H1 (cell line): ENCODE results near the gene CHAC1. TPM values are rescaled to one million over a fixed set of nuclear protein-coding genes. Genes with fewer than 3 reads are reported as not detected.

Source experiments
- CTCF ChIA-PET: fragments of 300-600 bp; sonication (Branson Sonifier 250); formaldehyde crosslinking; loops from one replicate; lab custom pipeline; 2021; ENCODE audit not compliant: partially characterized antibody; lab: Charles Lee
- POLR2A ChIA-PET: fragments of 300-600 bp; sonication (Branson Sonifier 250); formaldehyde crosslinking; loops from one replicate; lab custom pipeline; 2021; ENCODE audit warnings: inconsistent platforms; ENCODE audit not compliant: partially characterized antibody; lab: Charles Lee
- DNase-seq, 2 experiments: peaks; one replicate each; pipeline versions ENCODE4 v3.0.0 to v3.0.0-alpha.2; 2010 to 2022; ENCODE audit warnings: low spot score in 2 of 2, low read depth in 1 of 2, mixed read lengths in 1 of 2
- FAIRE-seq: peaks from 2 replicates; lab custom pipeline; 2011; peaks lifted over from hg19 to GRCh38; lab: Jason Lieb, UNC
- H2AFZ ChIP-seq: 2 replicates; pipeline ENCODE4 v1.8.1; 2012; ENCODE audit warnings: low read length, inconsistent platforms
- H2AK5ac ChIP-seq: 2 replicates; pipeline ENCODE4 v1.6.1; 2013; ENCODE audit warnings: low read depth, low read length
- H2BK120ac ChIP-seq: replicated peaks from 2 replicates; pipeline ENCODE3; 2013; ENCODE audit warnings: low read depth, low read length, inconsistent platforms
- H2BK12ac ChIP-seq: 2 replicates; pipeline ENCODE4 v1.6.1; 2013; ENCODE audit warnings: low read depth, low read length
- H2BK15ac ChIP-seq: 2 replicates; pipeline ENCODE4 v1.6.1; 2013; ENCODE audit warnings: low read length
- H2BK20ac ChIP-seq: 2 replicates; pipeline ENCODE4 v1.6.1; 2013; ENCODE audit warnings: low read length
- H2BK5ac ChIP-seq: 2 replicates; pipeline ENCODE4 v1.6.1; 2013; ENCODE audit warnings: low read depth, low read length
- H3K14ac ChIP-seq: 2 replicates; pipeline ENCODE4 v1.6.1; 2013; ENCODE audit warnings: inconsistent platforms; ENCODE audit not compliant: insufficient read length
- H3K18ac ChIP-seq: 2 replicates; pipeline ENCODE4 v1.6.1; 2013; ENCODE audit warnings: low read length; ENCODE audit errors: extremely low read depth
- H3K23ac ChIP-seq: 2 replicates; pipeline ENCODE4 v1.6.1; 2013; ENCODE audit warnings: inconsistent platforms; ENCODE audit not compliant: insufficient read length
- H3K23me2 ChIP-seq: 2 replicates; pipeline ENCODE4 v1.6.1; 2013; ENCODE audit warnings: low read depth, low read length
- H3K27ac ChIP-seq: 2 replicates; pipeline ENCODE4 v1.6.1; 2011; ENCODE audit warnings: low read depth, low read length, inconsistent platforms
- H3K27me3 ChIP-seq, 4 experiments: replicated peaks in 1 of 4; 1 replicate in 1 of 4; 2 replicates in 3 of 4; pipeline versions ENCODE4 v1.6.1 to v1.8.1; 2011 to 2013; ENCODE audit warnings: low read length in 3 of 4, mild to moderate bottlenecking in 3 of 4, inconsistent platforms in 2 of 4, mixed read lengths in 2 of 4, moderate library complexity in 1 of 4; ENCODE audit not compliant: control insufficient read depth in 3 of 4, insufficient read depth in 3 of 4; ENCODE audit errors: extremely low read depth in 1 of 4
- H3K36me3 ChIP-seq, 4 experiments: 2 replicates each; pipeline versions ENCODE4 v1.6.1 to v1.8.1; 2011 to 2013; ENCODE audit warnings: mild to moderate bottlenecking in 4 of 4, low read length in 3 of 4, moderate library complexity in 2 of 4, control low read depth in 1 of 4, inconsistent platforms in 1 of 4; ENCODE audit not compliant: insufficient read depth in 4 of 4, control insufficient read depth in 2 of 4
- H3K4ac ChIP-seq: replicated peaks from 2 replicates; pipeline ENCODE3; 2013; ENCODE audit warnings: low read length, low read depth, mixed read lengths, inconsistent platforms; ENCODE audit not compliant: insufficient read length
- H3K4me1 ChIP-seq, 4 experiments: replicated peaks in 1 of 4; 1 replicate in 1 of 4; 2 replicates in 3 of 4; pipeline versions ENCODE4 v1.6.1 to v1.8.1; 2011 to 2013; ENCODE audit warnings: low read length in 3 of 4, inconsistent platforms in 2 of 4, mixed read lengths in 1 of 4; ENCODE audit not compliant: insufficient read depth in 4 of 4, control insufficient read depth in 3 of 4
- H3K4me2 ChIP-seq, 2 experiments: 2 replicates each; pipeline versions ENCODE4 v1.6.1 to v1.8.1; 2011 to 2013; ENCODE audit warnings: low read depth in 2 of 2, low read length in 2 of 2, control low read depth in 1 of 2, inconsistent platforms in 1 of 2, mild to moderate bottlenecking in 1 of 2; ENCODE audit not compliant: insufficient read depth in 1 of 2
- H3K4me3 ChIP-seq, 4 experiments: fragments of 200-600, 300-600 bp in 1 of 4; sonication (generic), shearing (Covaris generic), sonication (Bioruptor Twin) in 1 of 4; 2 replicates each; pipeline versions ENCODE4 v1.5.1 to v1.8.1; 2011 to 2016; ENCODE audit warnings: low read length in 4 of 4, low read depth in 3 of 4, control low read depth in 2 of 4, inconsistent platforms in 2 of 4, mild to moderate bottlenecking in 2 of 4, mixed read lengths in 1 of 4, moderate library complexity in 1 of 4; ENCODE audit not compliant: insufficient read depth in 2 of 4; ENCODE audit errors: extremely low read depth in 1 of 4
- H3K56ac ChIP-seq: replicated peaks from 2 replicates; pipeline ENCODE3; 2013; ENCODE audit warnings: low read depth, mild to moderate bottlenecking, mixed read lengths, low read length, inconsistent platforms; ENCODE audit not compliant: insufficient read length
- H3K79me1 ChIP-seq: 2 replicates; pipeline ENCODE4 v1.6.1; 2013; ENCODE audit warnings: low read depth, low read length, control low read depth
- H3K79me2 ChIP-seq, 2 experiments: 2 replicates each; pipeline versions ENCODE4 v1.6.1 to v1.8.1; 2012 to 2013; ENCODE audit warnings: low read length in 2 of 2, mild to moderate bottlenecking in 2 of 2, inconsistent platforms in 1 of 2; ENCODE audit not compliant: insufficient read depth in 2 of 2, control insufficient read depth in 1 of 2
- H3K9ac ChIP-seq, 4 experiments: replicated peaks in 1 of 4; 1 replicate in 1 of 4; 2 replicates in 3 of 4; pipeline versions ENCODE4 v1.6.1 to v1.8.1; 2011 to 2013; ENCODE audit warnings: low read depth in 3 of 4, low read length in 3 of 4, control low read depth in 2 of 4, mild to moderate bottlenecking in 2 of 4, moderate library complexity in 2 of 4, inconsistent platforms in 1 of 4; ENCODE audit errors: extremely low read depth in 1 of 4
- H3K9me3 ChIP-seq, 2 experiments: 2 replicates each; pipeline versions ENCODE4 v1.6.1 to v1.8.1; 2012 to 2013; ENCODE audit warnings: mild to moderate bottlenecking in 2 of 2, moderate library complexity in 2 of 2, control low read depth in 1 of 2, inconsistent platforms in 1 of 2, low read depth in 1 of 2, low read length in 1 of 2, mixed read lengths in 1 of 2; ENCODE audit not compliant: insufficient read depth in 2 of 2
- H4K20me1 ChIP-seq, 2 experiments: replicated peaks in 1 of 2; 2 replicates each; pipeline versions ENCODE3 to v1.8.1; 2011 to 2013; ENCODE audit warnings: inconsistent platforms in 2 of 2, low read length in 2 of 2, mild to moderate bottlenecking in 1 of 2; ENCODE audit not compliant: insufficient read depth in 2 of 2, control insufficient read depth in 1 of 2
- H4K5ac ChIP-seq: 2 replicates; pipeline ENCODE4 v1.6.1; 2013; ENCODE audit warnings: low read length, low read depth, mixed read lengths, inconsistent platforms; ENCODE audit not compliant: insufficient read length
- H4K8ac ChIP-seq: 2 replicates; pipeline ENCODE4 v1.8.0; 2013; ENCODE audit warnings: mild to moderate bottlenecking, moderate library complexity, low read length, inconsistent platforms; ENCODE audit not compliant: insufficient read depth; ENCODE audit errors: extremely low read depth
- H4K91ac ChIP-seq: replicated peaks from 2 replicates; pipeline ENCODE3; 2013; ENCODE audit warnings: low read length, mixed read lengths, inconsistent platforms; ENCODE audit not compliant: insufficient read length
- CREB1 ChIP-seq: IDR thresholded peaks from 2 replicates; pipeline ENCODE4 v1.6.1; 2012; ENCODE audit warnings: inconsistent platforms
- GABPA ChIP-seq: IDR thresholded peaks from 2 replicates; pipeline ENCODE4 v1.6.1; 2011; ENCODE audit warnings: mild to moderate bottlenecking, low read length, moderate library complexity, borderline replicate concordance; ENCODE audit not compliant: insufficient read depth
- JUND ChIP-seq: IDR thresholded peaks from 2 replicates; pipeline ENCODE4 v1.6.1; 2011; ENCODE audit warnings: mild to moderate bottlenecking, improper control_type of control experiment, low read length
- RBBP5 ChIP-seq: IDR thresholded peaks from 2 replicates; pipeline ENCODE4 v1.7.1; 2012; ENCODE audit warnings: low read depth, mild to moderate bottlenecking, inconsistent platforms, low read length, moderate library complexity, borderline replicate concordance
- TCF12 ChIP-seq: IDR thresholded peaks from 2 replicates; pipeline ENCODE4 v1.6.1; 2011; ENCODE audit warnings: low read depth, mild to moderate bottlenecking, low read length
- YY1 ChIP-seq: IDR thresholded peaks from 2 replicates; pipeline ENCODE4 v1.6.1; 2011; ENCODE audit warnings: low read depth, mild to moderate bottlenecking, low read length
- ZNF274 ChIP-seq: IDR thresholded peaks from 2 replicates; pipeline ENCODE4 v1.7.0; 2012; ENCODE audit warnings: low read length, borderline replicate concordance; ENCODE audit errors: extremely low read depth
- WGBS, 2 experiments: shearing (Covaris generic) in 1 of 2; methylation state at CpG; one replicate each; pipeline versions ENCODE4 v1.1.6 to v1.1.7; 2013 to 2015; ENCODE audit warnings: low lambda C conversion rate in 2 of 2, mixed read lengths in 2 of 2, inconsistent platforms in 1 of 2, low coverage in 1 of 2, missing lambda C conversion rate in 1 of 2; ENCODE audit not compliant: insufficient replicate concordance in 2 of 2, insufficient coverage in 1 of 2, insufficient read length in 1 of 2; ENCODE audit errors: extremely low coverage in 1 of 2, missing lambda C conversion rate in 1 of 2; 5-methylcytosine and 5-hydroxymethylcytosine counted together
- polyA plus RNA-seq, 7 experiments: library from polyadenylated mRNA; depleted of rRNA in 3 of 7; stranded (reverse) in 5 of 7; unstranded in 2 of 7; fragments of >200 nt in 5 of 7; fragments of 200-250 nt in 2 of 7; gene quantifications; 1 replicate in 5 of 7; 2 replicates in 1 of 7; 4 replicates in 1 of 7; pipeline versions ENCODE4 v1.2.1 to v1.2.3, GENCODE V29; 2011 to 2013; ENCODE audit warnings: missing spikeins in 2 of 7, mixed read lengths in 2 of 7
- total RNA-seq: library from RNA; stranded (reverse); fragmentation: NEBNext Ultra II Directional; extraction: Animal tissue kit (Norgen Biotek cat#: 25700); gene quantifications from 2 replicates; pipeline ENCODE4 v1.2.1, GENCODE V29; 2021
- TF ChIP-seq, protein P1 (sequence below), 3 experiments: IDR thresholded peaks; 1 replicate in 2 of 3; 2 replicates in 1 of 3; pipeline versions ENCODE4 v1.5.1 to v1.6.1; 2011; ENCODE audit warnings: low read length in 3 of 3, mild to moderate bottlenecking in 3 of 3, inconsistent platforms in 2 of 3, low read depth in 1 of 3, moderate library complexity in 1 of 3; ENCODE audit not compliant: insufficient read depth in 1 of 3; ENCODE audit errors: control extremely low read depth in 1 of 3
- TF ChIP-seq, protein P2 (sequence below): IDR thresholded peaks from 2 replicates; pipeline ENCODE4 v1.6.1; 2012; ENCODE audit warnings: low read length, inconsistent platforms

Gene CHAC1
- total and polyA plus RNA-seq, 2 of the 8 experiments (the other 6 are each of a cell fraction or from before 2014, with no cell fraction given): 34.3 to 159 TPM

DNA sequence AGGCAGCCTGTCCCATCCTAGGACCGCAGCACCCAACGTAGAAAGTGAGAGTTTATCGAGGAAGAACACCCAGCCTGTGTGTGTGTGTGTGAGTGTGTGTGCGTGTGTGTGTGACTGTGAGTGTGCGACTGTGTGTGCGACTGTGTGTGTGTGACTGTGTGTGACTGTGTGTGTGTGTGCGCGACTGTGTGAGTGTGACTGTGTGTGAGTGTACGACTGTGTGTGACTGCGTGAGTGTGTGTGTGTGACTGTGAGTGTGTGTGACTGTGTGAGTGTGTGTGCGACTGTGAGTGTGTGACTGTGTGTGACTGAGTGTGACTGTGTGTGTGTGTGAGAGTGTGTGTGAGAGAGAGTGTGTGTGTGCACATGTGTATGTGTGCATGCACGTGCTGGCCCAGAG is 39.3 kb upstream of the CHAC1 start:
- CTCF ChIA-PET: interaction anchor here (0.9 to 24.4 kb wide), 10 partner anchors 10 to 77 kb away, joined by 3 to 619 read pairs (median 10); partner anchors contain the start of genes CHAC1, DLL4 and VPS18
- no peak for FAIRE-seq
- TF ChIP-seq GABPA (no peak), YY1 (no peak), ZNF274 (no peak), RBBP5 (no peak), TCF12 (no peak), JUND (no peak), CREB1 (no peak)
- TF ChIP-seq, protein P1, sequence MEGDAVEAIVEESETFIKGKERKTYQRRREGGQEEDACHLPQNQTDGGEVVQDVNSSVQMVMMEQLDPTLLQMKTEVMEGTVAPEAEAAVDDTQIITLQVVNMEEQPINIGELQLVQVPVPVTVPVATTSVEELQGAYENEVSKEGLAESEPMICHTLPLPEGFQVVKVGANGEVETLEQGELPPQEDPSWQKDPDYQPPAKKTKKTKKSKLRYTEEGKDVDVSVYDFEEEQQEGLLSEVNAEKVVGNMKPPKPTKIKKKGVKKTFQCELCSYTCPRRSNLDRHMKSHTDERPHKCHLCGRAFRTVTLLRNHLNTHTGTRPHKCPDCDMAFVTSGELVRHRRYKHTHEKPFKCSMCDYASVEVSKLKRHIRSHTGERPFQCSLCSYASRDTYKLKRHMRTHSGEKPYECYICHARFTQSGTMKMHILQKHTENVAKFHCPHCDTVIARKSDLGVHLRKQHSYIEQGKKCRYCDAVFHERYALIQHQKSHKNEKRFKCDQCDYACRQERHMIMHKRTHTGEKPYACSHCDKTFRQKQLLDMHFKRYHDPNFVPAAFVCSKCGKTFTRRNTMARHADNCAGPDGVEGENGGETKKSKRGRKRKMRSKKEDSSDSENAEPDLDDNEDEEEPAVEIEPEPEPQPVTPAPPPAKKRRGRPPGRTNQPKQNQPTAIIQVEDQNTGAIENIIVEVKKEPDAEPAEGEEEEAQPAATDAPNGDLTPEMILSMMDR (IDR thresholded peaks at IDR 0.05; ENCODE audit: control extremely low read depth in 1 of 3, insufficient read depth in 1 of 3, low read depth in 1 of 3, low read length in 3 of 3): no peak
- TF ChIP-seq, protein P2, sequence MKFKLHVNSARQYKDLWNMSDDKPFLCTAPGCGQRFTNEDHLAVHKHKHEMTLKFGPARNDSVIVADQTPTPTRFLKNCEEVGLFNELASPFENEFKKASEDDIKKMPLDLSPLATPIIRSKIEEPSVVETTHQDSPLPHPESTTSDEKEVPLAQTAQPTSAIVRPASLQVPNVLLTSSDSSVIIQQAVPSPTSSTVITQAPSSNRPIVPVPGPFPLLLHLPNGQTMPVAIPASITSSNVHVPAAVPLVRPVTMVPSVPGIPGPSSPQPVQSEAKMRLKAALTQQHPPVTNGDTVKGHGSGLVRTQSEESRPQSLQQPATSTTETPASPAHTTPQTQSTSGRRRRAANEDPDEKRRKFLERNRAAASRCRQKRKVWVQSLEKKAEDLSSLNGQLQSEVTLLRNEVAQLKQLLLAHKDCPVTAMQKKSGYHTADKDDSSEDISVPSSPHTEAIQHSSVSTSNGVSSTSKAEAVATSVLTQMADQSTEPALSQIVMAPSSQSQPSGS: no peak

More for the DNA sequence above, 39.3 kb upstream of the CHAC1 start:
- H2BK5ac ChIP-seq: peak overlapping the region; percentile 41
- H2BK120ac ChIP-seq: peak overlapping the region; percentile 34
- no peaks in the 10 kb centered on the region for H3K36me3 ChIP-seq
- H3K14ac ChIP-seq: no peak overlapping the region
- no peak overlapping the region for H2AFZ ChIP-seq
- peaks cover 0 to 34% (median 11%) of the 10 kb centered on the region in 4 experiments; a peak in 4 of 7 replicates for H3K4me1 ChIP-seq
- H4K8ac ChIP-seq: no peak overlapping the region
- no peak overlapping the region for H3K27ac ChIP-seq
- H3K23ac ChIP-seq: no peak overlapping the region
- no peaks in the 10 kb centered on the region for H3K9me3 ChIP-seq
- H3K9ac ChIP-seq: no peak overlapping the region
- H3K4me3 ChIP-seq: no peak overlapping the region
- DNase-seq: no peak
- H3K27me3 ChIP-seq: peaks cover 0 to 15% (median 0%) of the 10 kb centered on the region in 4 experiments; a peak in 2 of 7 replicates
- peak overlapping the region; percentile 91 for H4K91ac ChIP-seq
- H3K56ac ChIP-seq: no peak overlapping the region
- H3K18ac ChIP-seq: peak overlapping the region; percentile 56; the same call in 1 of the 2 replicates
- 87% methylated on average over 12 of the region's 12 CpGs; no CpG with 5 or more reads in 1 of the 2 experiments for WGBS, 2 experiments
- POLR2A ChIA-PET: interaction anchor here (2.2 to 43.8 kb wide), 3 partner anchors 9 to 38 kb away, joined by 11 to 1505 read pairs (median 73); partner anchors contain the start of genes CHAC1 and DLL4
- H3K4me2 ChIP-seq: no peak overlapping the region
- H2BK15ac ChIP-seq: peak overlapping the region; percentile 16
- H2BK20ac ChIP-seq: no peak overlapping the region
- no peaks in the 10 kb centered on the region for H3K79me1 ChIP-seq
- no peaks in the 10 kb centered on the region for H3K79me2 ChIP-seq
- H4K20me1 ChIP-seq: no peaks in the 10 kb centered on the region
- peaks cover 4% of the 10 kb centered on the region; the same call in 1 of the 2 replicates for H3K23me2 ChIP-seq
- peak overlapping the region; percentile 61 for H3K4ac ChIP-seq
- peak overlapping the region; percentile 96 for H2BK12ac ChIP-seq
- peak overlapping the region; percentile 100 for H2AK5ac ChIP-seq
- H4K5ac ChIP-seq: no peak overlapping the region
